ENCODE measurements around the gene BLACAT1. TPM values are rescaled to one million over a fixed set of nuclear protein-coding genes. Genes with fewer than 3 reads are reported as not detected.

The BLACAT1 gene
- total and polyA plus RNA-seq, 2 of the 8 experiments (the other 6 are each of a cell fraction or from before 2014, with no cell fraction given) = 3.5 to 10.5 TPM

- no peak for TF ChIP-seq TEAD4 (IDR thresholded peaks at IDR 0.05; ENCODE audit: low read depth, low read length)
- no peak for TF ChIP-seq TCF12 (IDR thresholded peaks at IDR 0.05; ENCODE audit: low read depth, low read length)
- no peak for TF ChIP-seq EZH2 (IDR thresholded peaks at IDR 0.05; ENCODE audit: low read depth, low read length, severe bottlenecking)
- no peak for TF ChIP-seq CTCF (IDR thresholded peaks at IDR 0.05; ENCODE audit: control extremely low read depth in 1 of 3, insufficient read depth in 1 of 3, low read depth in 1 of 3, low read length in 3 of 3)
- TF ChIP-seq RNF2 (IDR thresholded peaks at IDR 0.05; ENCODE audit: borderline replicate concordance, low read depth, low read length, missing control alignments, poor library complexity, severe bottlenecking) = no peak
- no peak for TF ChIP-seq CEBPB (IDR thresholded peaks at IDR 0.05; ENCODE audit: low read depth, low read length)
Observed at GRCh38 chr1:205458777-205459566, 3.1 kb upstream of the BLACAT1 start (continued).
